Colonic mucosa (tissue), 4 donors: ENCODE measurements around the gene ANG. TPM values are rescaled to one million over a fixed set of nuclear protein-coding genes. Genes with fewer than 3 reads are reported as not detected.

Experiments
- DNase-seq: peaks from one replicate; pipeline ENCODE4 v3.0.0-alpha.2; 2020
- H3K27ac ChIP-seq: fragments of 200-600 bp; one replicate; pipeline ENCODE4 v1.8.0; 2021
- H3K27me3 ChIP-seq: fragments of 200-600 bp; one replicate; pipeline ENCODE4 v1.8.0; 2021
- H3K36me3 ChIP-seq: fragments of 200-600 bp; one replicate; pipeline ENCODE4 v1.8.0; 2021
- H3K4me1 ChIP-seq: fragments of 200-600 bp; one replicate; pipeline ENCODE4 v1.8.0; 2021; ENCODE audit warnings: mild to moderate bottlenecking
- H3K4me3 ChIP-seq: fragments of 200-600 bp; one replicate; pipeline ENCODE4 v1.8.0; 2021
- H3K9ac ChIP-seq, 2 donors: one replicate each; pipeline ENCODE4 v1.7.0; 2013; ENCODE audit warnings: control low read depth in 2 of 2, low read depth in 2 of 2, low read length in 2 of 2
- H3K9me3 ChIP-seq: fragments of 200-600 bp; one replicate; pipeline ENCODE4 v1.8.0; 2021
- CTCF ChIP-seq: fragments of 200-600 bp; IDR thresholded peaks from one replicate; pipeline ENCODE4 v1.8.0; 2022; ENCODE audit warnings: antibody characterized with exemption, mild to moderate bottlenecking
- intact Hi-C: fragments of 100-400 bp; cut with DNase I; formaldehyde crosslinking; loops from one replicate; pipeline ENCODE4 v1.14.1; 2022
- total RNA-seq, 2 donors: library from RNA; stranded (reverse); fragmentation: NEBNext Ultra II Directional in 1 of 2; extraction: Animal tissue kit (Norgen Biotek cat#: 25700) in 1 of 2; gene quantifications; one replicate each; pipeline ENCODE4 v1.2.1, GENCODE V29; 2021
- donor health status: healthy.
- donor health status: DM: no; HTN: no; CAD: no.
- donor health status: DM: no; HTN: no; CAD: no.

Gene ANG
- total RNA-seq, 2 donors from 2014 or later = 50.0 to 73.6 TPM

GRCh38 chr14:20668969-20669368, 19.6 kb upstream of the ANG start:
- H3K9me3 ChIP-seq = no peaks in the 10 kb centered on the region
- H3K36me3 ChIP-seq = no peaks in the 10 kb centered on the region
- no peak for DNase-seq
- intact Hi-C loops = no loop called here
- H3K4me3 ChIP-seq = no peak overlapping the region
- no peak overlapping the region for H3K27ac ChIP-seq
- H3K27me3 ChIP-seq = no peaks in the 10 kb centered on the region
- no peak overlapping the region for H3K9ac ChIP-seq
- no peak for TF ChIP-seq CTCF
- no peaks in the 10 kb centered on the region for H3K4me1 ChIP-seq

DNA sequence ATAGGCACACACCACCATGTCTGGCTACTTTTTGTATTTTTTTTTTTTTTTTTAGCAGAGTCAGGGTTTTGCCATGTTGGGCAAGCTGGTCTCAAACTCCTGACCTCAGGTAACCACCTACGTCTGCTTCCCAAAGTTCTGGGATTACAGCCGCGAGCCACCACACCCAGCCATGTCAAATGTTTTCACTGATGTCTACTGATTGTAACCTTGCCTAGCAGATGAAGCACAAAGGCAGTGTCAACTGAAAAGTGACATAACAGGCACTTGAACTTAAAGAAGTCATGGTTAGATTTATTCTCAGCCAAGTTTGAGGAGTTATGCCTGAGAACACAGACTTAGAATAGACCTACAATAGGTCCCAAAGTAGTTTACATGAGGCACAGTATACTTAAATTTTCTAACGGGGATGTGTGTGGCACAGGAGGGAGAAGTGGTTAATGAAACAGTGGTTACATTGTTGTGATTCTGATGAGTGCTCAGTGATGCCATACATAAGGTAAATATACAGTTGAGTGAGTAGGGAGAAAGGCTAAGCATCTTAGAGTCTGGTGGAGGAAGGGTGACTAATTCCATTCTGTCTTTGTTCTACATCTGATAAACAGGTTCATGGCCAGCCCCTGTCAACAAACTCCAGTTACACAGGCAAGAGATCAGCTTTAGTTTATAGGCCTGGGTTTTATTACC, 16.8 kb upstream of the ANG start:
- no peaks in the 10 kb centered on the region for H3K36me3 ChIP-seq
- intact Hi-C loops = no loop called here
- no peak overlapping the region for H3K4me3 ChIP-seq
- TF ChIP-seq CTCF = no peak
- no peak overlapping the region for H3K9ac ChIP-seq
- no peaks in the 10 kb centered on the region for H3K27me3 ChIP-seq
- DNase-seq = no peak
- H3K4me1 ChIP-seq = no peaks in the 10 kb centered on the region
- H3K9me3 ChIP-seq = no peaks in the 10 kb centered on the region
- no peak overlapping the region for H3K27ac ChIP-seq

DNA sequence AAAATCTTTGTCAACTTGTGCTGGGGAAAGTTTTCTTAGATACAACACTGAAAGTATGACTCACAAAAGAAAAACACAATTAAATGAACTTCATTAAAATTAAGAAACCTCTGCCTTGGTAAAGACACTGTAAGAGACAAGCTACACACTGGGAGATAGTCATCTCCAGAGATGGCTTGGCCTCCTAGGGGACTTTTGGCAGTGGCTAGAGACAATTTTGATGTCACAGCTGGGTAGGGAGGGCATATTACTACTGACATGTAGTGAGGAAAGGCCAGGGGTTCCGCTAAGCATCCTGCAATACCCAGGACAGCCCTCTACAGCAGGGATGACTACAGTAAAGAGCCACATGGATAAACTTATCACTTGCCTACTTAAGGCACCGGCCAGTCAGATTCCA, 12.9 kb upstream of the ANG start:
- no peak overlapping the region for H3K27ac ChIP-seq
- no peaks in the 10 kb centered on the region for H3K36me3 ChIP-seq
- no peak overlapping the region for H3K4me3 ChIP-seq
- H3K9me3 ChIP-seq = no peaks in the 10 kb centered on the region
- intact Hi-C loops = no loop called here
- peaks cover 6% of the 10 kb centered on the region for H3K4me1 ChIP-seq
- no peak for TF ChIP-seq CTCF
- H3K9ac ChIP-seq = no peak overlapping the region
- no peak for DNase-seq
- no peaks in the 10 kb centered on the region for H3K27me3 ChIP-seq

DNA sequence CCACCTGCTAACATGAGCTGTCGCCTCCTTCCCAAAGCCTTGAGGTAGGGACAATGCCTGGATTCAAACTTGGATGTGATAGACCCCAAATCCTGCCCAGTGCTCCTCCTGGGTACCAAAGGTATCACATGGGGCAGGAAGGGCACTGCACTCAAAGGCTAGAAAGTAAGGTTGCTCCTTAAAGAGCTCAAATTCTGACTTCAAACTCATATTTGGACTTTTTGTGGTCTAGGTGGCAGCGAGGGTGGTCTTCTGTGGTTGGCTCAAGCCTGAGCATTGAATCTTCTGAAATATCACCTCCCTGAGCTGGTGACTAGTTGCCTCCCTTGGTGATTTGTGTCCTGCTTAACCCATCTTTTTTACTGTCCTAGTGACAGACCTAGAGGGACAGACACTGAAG, 12.5 kb upstream of the ANG start:
- peaks cover 7% of the 10 kb centered on the region for H3K4me1 ChIP-seq
- H3K27ac ChIP-seq = no peak overlapping the region
- no peak overlapping the region for H3K4me3 ChIP-seq
- intact Hi-C loops = no loop called here
- H3K27me3 ChIP-seq = no peaks in the 10 kb centered on the region
- no peak for DNase-seq
- TF ChIP-seq CTCF = no peak
- H3K9me3 ChIP-seq = no peaks in the 10 kb centered on the region
- H3K9ac ChIP-seq = no peak overlapping the region
- no peaks in the 10 kb centered on the region for H3K36me3 ChIP-seq

- DNase-seq = peak; percentile 46
- no peak for TF ChIP-seq CTCF
- Histone ChIP-seq H3K4me1 (peaks cover 7% of the 10 kb centered on the region), H3K9ac (no peak overlapping the region), H3K27ac (peak overlapping the region; percentile 100), H3K9me3 (no peaks in the 10 kb centered on the region), H3K36me3 (no peaks in the 10 kb centered on the region), H3K27me3 (no peaks in the 10 kb centered on the region), H3K4me3 (no peak overlapping the region)
- intact Hi-C loops = loop anchor here (10.0 kb wide), 2 partner anchors 215 to 265 kb away; partner anchors contain the start of genes PIP4P1, PNP and TEP1
Observed at GRCh38 chr14:20679907-20680306, 8.7 kb upstream of the ANG start.
